GM20000 (cell line): Measurements from ENCODE around the gene ZNF672.

ENCODE experiments used
- DNase-seq: peaks from one replicate; pipeline ENCODE4 v3.0.0; 2012; ENCODE audit warnings: low spot score
- TF ChIP-seq, protein P1 (sequence below): IDR thresholded peaks from 2 replicates; pipeline ENCODE4 v1.5.1; 2012; ENCODE audit warnings: mild to moderate bottlenecking, control low read depth; ENCODE audit errors: extremely low read depth, missing control alignments

ZNF672 gene

DNA sequence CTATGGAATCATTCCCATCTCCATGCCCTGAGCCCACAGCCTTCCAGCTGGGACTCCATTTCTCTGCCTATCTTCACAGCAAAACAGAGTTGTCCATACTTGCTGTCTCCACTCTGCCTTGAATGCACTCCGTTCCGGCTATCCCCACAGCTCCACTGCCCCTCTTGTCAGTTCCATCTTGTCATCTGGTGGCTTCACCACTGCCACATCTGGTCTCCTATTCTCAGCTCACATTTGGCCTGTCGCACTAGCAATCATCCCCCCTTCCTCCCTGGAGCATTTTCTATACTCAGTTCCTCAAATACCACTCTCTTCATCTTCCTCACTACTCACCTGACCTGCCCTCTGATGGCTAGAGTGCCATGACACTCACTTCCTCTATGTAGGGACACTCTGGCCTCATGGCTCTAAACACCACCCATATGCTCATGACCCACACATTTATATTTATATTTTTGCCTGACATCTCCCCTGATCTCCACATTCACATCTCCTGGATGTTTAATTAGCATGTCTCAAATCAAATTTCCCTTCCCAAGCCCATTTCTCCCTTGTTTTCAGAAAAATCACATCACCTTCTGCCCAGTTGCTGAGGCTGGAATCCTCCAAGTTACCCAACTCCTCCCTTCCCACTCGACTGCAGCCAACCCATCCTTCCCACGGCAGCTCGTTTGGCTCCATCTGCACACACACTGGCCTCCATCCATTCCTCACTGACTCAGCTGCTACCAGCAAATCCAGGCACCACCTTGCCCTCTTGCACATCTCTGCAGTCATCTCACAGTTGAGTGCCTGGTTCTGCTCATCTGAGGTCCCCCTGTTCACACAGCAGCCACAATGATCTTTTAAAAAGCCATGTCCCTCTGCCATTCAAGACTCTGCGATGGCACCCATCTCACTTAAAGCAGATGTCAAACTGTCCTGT is 14.7 kb downstream of the ZNF672 start:
- TF ChIP-seq, protein P1, sequence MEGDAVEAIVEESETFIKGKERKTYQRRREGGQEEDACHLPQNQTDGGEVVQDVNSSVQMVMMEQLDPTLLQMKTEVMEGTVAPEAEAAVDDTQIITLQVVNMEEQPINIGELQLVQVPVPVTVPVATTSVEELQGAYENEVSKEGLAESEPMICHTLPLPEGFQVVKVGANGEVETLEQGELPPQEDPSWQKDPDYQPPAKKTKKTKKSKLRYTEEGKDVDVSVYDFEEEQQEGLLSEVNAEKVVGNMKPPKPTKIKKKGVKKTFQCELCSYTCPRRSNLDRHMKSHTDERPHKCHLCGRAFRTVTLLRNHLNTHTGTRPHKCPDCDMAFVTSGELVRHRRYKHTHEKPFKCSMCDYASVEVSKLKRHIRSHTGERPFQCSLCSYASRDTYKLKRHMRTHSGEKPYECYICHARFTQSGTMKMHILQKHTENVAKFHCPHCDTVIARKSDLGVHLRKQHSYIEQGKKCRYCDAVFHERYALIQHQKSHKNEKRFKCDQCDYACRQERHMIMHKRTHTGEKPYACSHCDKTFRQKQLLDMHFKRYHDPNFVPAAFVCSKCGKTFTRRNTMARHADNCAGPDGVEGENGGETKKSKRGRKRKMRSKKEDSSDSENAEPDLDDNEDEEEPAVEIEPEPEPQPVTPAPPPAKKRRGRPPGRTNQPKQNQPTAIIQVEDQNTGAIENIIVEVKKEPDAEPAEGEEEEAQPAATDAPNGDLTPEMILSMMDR = no peak
- no peak for DNase-seq

DNA sequence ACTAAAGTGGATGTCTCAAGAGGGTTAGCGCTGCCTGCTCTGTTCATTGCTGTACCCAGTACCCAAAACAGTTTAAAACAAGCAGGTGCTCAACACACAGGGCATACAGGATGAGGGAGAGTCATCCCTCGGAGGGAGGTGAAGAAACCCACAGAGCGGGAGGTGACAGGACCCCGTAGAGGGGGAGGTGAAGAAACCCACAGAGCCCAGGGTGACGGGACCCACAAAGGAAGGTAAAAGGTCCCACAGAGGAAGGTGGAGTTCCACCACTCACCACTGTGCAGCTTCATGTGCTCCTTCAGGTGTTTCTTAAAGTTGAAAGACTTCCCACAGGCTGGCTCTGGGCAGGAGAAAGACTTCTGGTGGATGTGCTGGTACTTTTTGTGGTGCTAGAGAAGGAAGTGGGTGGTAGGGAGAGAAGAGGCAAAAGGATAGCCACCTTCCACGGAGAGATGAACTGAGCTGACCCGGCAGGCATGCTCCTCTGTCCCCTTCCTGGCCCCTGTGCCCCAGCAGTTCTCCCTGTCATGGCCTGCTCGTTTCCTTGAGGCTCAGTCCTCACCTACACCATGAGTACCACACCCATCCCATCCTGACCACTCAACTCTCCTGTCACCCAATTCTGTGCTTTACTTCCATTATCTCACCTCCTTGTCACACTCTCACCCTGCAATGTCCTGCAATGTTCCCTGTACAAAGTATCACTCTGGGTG is 15.8 kb downstream of the ZNF672 start:
- TF ChIP-seq, protein P1 = no peak
- DNase-seq = no peak

DNA sequence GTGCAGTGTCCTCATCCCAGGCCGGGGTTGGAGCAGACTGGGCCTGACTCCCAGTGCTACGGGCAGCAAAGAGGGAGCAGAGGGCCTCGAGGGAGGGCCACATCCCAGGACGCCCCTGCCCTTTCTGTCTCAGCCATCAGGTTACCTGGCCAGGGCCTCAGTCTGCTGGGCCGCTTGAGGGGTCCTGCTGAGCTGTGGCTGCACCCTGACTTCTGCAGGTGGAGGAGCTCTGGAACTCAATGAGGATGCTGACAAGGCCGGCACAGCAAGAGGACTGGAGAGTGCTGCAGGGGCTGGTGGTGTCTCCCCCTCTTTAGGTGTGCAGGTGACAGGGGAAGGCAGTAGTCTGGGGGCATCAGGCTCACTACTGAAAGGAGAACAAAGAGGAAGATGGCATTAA is 17.6 kb downstream of the ZNF672 start:
- no peak for DNase-seq
- TF ChIP-seq, protein P1 = no peak

DNA sequence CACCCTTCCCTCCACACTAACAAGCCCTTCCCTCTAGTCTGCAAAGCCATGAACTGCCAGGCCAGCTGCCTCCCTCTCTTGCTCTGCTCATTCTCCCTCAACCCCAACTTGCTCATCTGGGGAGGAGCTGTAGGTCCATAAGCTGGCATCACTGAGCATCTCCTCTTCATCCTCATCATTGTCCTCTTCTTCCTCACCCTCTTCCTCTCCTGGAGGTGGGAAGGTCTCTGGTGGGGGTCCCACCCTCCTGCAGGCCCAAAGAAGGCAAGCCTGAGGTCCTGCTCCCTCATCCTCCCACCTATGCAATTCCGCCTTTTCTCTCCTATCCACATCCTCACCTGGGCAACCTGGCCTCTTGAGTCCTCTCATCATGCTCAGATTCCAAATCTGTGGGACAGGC is 18.2 kb downstream of the ZNF672 start:
- TF ChIP-seq, protein P1 = no peak
- no peak for DNase-seq

DNA sequence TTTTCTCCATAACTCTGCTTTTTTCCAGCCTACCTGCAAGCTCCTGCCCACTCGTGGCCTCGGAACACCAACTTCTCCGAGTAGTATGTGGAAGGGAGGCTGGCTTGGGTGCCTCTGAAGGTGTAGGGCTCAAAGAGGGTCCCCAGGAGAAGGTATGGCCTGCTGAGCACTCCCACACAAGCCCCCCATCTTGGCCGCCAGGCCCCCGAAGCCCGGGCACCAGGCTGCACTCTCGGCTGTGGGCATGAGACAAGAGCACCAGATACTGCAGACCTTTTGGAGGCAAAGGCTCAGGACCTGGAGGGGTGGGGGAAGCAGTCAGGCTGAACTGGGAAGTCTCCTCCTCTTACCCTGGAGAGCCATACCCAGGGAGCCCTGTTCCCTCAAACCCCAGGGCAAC is 19.2 kb downstream of the ZNF672 start:
- TF ChIP-seq, protein P1 = no peak

DNA sequence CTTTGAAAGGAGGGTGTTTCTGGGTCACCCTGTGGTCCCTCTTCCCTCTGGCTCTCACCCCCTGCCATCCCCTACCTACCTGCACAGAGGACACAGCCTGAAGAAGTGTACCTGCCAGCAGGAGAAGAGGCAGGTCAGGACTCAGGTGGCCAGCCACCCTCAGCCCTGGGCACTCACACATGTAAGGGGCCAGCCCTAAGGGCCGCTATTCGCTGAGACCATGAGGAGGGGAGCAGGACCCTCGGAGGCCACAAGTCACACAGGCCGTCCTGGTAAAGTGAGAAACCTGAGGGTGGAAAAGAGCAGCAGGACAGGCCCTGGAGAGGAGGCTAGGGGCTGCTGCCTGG is 19.7 kb downstream of the ZNF672 start:
- TF ChIP-seq, protein P1 = no peak
- no peak for DNase-seq

More for the DNA sequence above, 19.2 kb downstream of the ZNF672 start:
- DNase-seq = no peak
